ENCODE data around the gene CAD. TPM values are rescaled to one million over a fixed set of nuclear protein-coding genes. Genes with fewer than 3 reads are reported as not detected.

Gene CAD
- total RNA-seq, 2 donors from 2014 or later, result 18.4 to 36.9 TPM

DNA sequence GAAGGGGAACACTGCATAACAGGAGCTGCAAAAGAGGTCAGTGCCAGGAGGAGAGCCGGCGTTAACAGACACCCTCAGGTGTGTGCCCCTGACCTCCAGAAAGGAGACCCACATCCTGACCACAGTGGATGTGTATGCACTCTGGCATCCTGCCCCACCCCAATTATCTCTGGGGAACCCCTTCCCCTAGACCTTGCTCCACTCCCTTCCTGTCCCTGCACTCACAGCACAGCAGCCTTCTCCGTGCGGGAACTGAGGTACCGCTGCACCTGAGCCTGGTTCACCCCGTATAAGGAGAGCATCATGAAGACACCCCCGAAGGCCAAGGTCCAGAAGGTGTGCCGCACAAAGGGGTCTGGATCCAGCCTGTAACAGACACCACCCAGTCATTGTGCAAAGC, 12.6 kb upstream of the CAD start:
- no peak overlapping the region for H3K4me3 ChIP-seq
- no peak overlapping the region for H3K27ac ChIP-seq
- DNase-seq, result no peak
- no peak for TF ChIP-seq POLR2A (IDR thresholded peaks at IDR 0.05)
- TF ChIP-seq, protein P1, sequence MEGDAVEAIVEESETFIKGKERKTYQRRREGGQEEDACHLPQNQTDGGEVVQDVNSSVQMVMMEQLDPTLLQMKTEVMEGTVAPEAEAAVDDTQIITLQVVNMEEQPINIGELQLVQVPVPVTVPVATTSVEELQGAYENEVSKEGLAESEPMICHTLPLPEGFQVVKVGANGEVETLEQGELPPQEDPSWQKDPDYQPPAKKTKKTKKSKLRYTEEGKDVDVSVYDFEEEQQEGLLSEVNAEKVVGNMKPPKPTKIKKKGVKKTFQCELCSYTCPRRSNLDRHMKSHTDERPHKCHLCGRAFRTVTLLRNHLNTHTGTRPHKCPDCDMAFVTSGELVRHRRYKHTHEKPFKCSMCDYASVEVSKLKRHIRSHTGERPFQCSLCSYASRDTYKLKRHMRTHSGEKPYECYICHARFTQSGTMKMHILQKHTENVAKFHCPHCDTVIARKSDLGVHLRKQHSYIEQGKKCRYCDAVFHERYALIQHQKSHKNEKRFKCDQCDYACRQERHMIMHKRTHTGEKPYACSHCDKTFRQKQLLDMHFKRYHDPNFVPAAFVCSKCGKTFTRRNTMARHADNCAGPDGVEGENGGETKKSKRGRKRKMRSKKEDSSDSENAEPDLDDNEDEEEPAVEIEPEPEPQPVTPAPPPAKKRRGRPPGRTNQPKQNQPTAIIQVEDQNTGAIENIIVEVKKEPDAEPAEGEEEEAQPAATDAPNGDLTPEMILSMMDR (IDR thresholded peaks at IDR 0.05), result no peak
- H3K9me3 ChIP-seq, result no peaks in the 10 kb centered on the region
- no peaks in the 10 kb centered on the region for H3K27me3 ChIP-seq
- WGBS, 2 donors, result 90 to 92% methylated on average over 8 of the region's 8 CpGs
- ATAC-seq, result no peak
- H3K36me3 ChIP-seq (replicated peaks in 1 of 2; ENCODE audit: insufficient read depth in 1 of 2, low read depth in 2 of 2), result peaks cover 0 to 15% of the 10 kb centered on the region in 2 donors
- no peaks in the 10 kb centered on the region for H3K4me1 ChIP-seq
- intact Hi-C loops (cut with DNase I), result no loop called here

DNA sequence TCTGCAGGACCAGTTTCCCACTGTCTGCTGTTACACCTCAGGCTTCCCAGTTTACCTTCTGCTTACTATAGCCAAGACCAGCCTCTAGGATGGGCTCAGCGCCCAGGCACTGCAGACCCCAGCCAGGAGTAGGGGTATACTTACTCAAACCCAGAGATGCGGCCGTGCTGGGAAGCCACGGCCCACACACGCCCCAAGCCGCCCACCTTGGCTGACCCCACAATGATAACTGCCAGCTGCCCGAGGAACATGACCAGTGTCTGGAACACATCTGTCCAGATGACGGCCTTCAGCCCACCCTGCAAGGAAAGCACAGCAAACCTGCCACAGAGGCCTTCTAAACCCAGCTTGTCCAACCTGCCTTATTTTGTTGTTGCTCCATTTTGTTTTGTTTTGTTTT, 12.0 kb upstream of the CAD start:
- WGBS, 2 donors, result 89 to 93% methylated on average over 8 of the region's 8 CpGs
- H3K27ac ChIP-seq, result no peak overlapping the region
- TF ChIP-seq POLR2A (IDR thresholded peaks at IDR 0.05), result no peak
- TF ChIP-seq, protein P1 (IDR thresholded peaks at IDR 0.05), result no peak
- H3K4me3 ChIP-seq, result no peak overlapping the region
- peaks cover 2% of the 10 kb centered on the region for H3K4me1 ChIP-seq
- no peaks in the 10 kb centered on the region for H3K27me3 ChIP-seq
- ATAC-seq (no peak), DNase-seq (no peak)
- peaks cover 0 to 15% of the 10 kb centered on the region in 2 donors for H3K36me3 ChIP-seq (replicated peaks in 1 of 2; ENCODE audit: insufficient read depth in 1 of 2, low read depth in 2 of 2)
- no peaks in the 10 kb centered on the region for H3K9me3 ChIP-seq
- intact Hi-C loops (cut with DNase I), result no loop called here

DNA sequence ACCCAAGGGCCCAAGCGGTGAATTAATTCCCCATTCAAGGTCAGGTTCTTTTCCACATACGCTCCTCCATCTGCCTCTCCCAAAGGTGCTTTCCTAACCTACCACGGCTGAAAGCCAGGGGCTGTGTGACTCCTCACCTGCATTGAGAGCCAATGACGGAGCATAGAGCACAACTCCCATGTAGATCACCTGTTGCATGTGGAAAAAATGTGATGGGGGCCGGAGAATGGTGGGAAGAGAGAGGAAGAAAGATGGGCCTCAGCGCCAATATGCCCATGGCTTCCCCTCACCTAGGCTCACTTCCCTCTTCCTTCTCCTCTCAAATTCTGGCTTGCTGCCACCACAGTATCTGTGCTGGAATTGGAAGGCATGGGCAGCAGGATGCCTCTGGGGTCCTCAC, 10.8 kb upstream of the CAD start:
- TF ChIP-seq POLR2A (IDR thresholded peaks at IDR 0.05), result no peak
- TF ChIP-seq, protein P1 (IDR thresholded peaks at IDR 0.05), result no peak
- no peak for DNase-seq
- Histone ChIP-seq H3K36me3 (replicated peaks in 1 of 2; ENCODE audit: insufficient read depth in 1 of 2, low read depth in 2 of 2) (peaks cover 0 to 15% of the 10 kb centered on the region in 2 donors), H3K27ac (no peak overlapping the region), H3K4me3 (no peak overlapping the region), H3K9me3 (no peaks in the 10 kb centered on the region), H3K27me3 (no peaks in the 10 kb centered on the region), H3K4me1 (peaks cover 9% of the 10 kb centered on the region)
- ATAC-seq, result no peak
- 82 to 99% methylated on average over 6 of the region's 6 CpGs for WGBS, 2 donors
- intact Hi-C loops (cut with DNase I), result no loop called here

DNA sequence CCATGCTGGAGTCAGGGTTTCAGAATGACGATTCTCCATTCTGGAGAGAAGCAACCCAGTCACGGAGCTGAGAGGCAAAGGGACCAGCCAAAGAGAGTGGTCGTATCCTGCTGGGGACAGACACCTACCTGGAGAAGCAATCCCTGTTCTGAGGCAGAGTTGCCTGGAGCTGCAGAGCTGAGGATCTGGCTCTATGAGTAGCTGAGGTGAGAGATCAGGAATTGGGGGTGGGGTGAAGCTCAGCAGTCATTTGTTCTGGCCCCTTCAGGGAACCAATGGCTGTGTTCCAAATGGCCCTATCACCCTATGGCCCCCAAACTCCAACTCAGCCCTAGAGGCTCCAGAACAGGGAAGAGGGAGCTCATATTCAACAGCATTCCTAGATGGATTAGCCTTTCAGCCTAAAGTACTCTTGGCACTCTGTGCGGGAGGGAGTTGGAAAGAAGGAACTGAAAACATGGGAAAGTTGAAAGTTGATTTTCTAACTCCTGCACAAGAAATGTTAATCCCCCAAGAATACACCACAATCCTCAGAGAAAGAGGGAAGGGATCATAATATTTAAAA, 8.6 kb upstream of the CAD start:
- no peak overlapping the region for H3K4me3 ChIP-seq
- no peaks in the 10 kb centered on the region for H3K27me3 ChIP-seq
- no peaks in the 10 kb centered on the region for H3K9me3 ChIP-seq
- H3K36me3 ChIP-seq (replicated peaks in 1 of 2; ENCODE audit: insufficient read depth in 1 of 2, low read depth in 2 of 2), result peaks cover 0 to 14% of the 10 kb centered on the region in 2 donors
- peaks cover 17% of the 10 kb centered on the region for H3K4me1 ChIP-seq
- intact Hi-C loops (cut with DNase I), result no loop called here
- DNase-seq (no peak), ATAC-seq (no peak)
- TF ChIP-seq, protein P1 (IDR thresholded peaks at IDR 0.05), result no peak
- TF ChIP-seq POLR2A (IDR thresholded peaks at IDR 0.05), result no peak
- H3K27ac ChIP-seq, result no peak overlapping the region
- WGBS, 2 donors, result 80 to 92% methylated on average over 4 of the region's 4 CpGs
